Measurements from ENCODE around the gene ZNF726. TPM values are rescaled to one million over a fixed set of nuclear protein-coding genes. Genes with fewer than 3 reads are reported as not detected.
"Not testable (repeated sequence)": the region's sequence is repeated elsewhere in the genome, so short reads cannot be mapped to it uniquely, and the experiment has no call there.

The ZNF726 gene
- total and polyA plus RNA-seq, 2 experiments from 2014 or later: 1.1 to 4.8 TPM

DNA sequence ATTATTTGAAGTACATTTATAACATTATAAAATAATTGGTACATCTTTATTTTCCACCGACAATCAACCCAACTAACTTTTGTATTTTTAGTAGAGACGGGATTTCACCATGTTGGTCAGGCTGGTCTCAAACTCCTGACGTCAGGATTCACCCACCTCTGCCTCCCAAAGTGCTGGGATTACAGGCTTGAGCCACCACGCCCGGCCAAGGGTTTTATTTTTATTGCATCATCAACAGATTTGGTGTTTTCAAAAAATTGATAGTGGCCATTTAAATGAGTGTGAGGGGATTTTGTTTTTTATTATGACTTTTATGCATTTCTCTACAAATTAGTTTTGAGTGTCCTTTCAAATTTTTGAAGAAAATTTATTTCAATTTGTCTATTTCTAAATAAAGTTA is 10.6 kb downstream of the ZNF726 start:
- Histone ChIP-seq H3K4me1 (ENCODE audit: insufficient read depth) (no peaks in the 10 kb centered on the region), H3K79me2 (ENCODE audit: insufficient read depth) (no peaks in the 10 kb centered on the region), H3K9me3 (ENCODE audit: low read depth) (no peaks in the 10 kb centered on the region), H3K27me3 (replicated peaks; ENCODE audit: insufficient read depth) (no peaks in the 10 kb centered on the region), H3K9ac (no peak overlapping the region), H2AFZ (no peak overlapping the region), H3K9me2 (ENCODE audit: insufficient read depth) (no peaks in the 10 kb centered on the region), H3K4me3 (no peak overlapping the region), H3K36me3 (ENCODE audit: low read depth) (0 out of 2 replicates have a peak, but pooled peaks cover 5% of the 10 kb centered on the region), H4K20me1 (ENCODE audit: insufficient read depth) (no peaks in the 10 kb centered on the region), H3K27ac (no peak overlapping the region), H3K4me2 (ENCODE audit: unreplicated experiment) (no peak overlapping the region), H3F3A (ENCODE audit: insufficient read depth) (no peaks in the 10 kb centered on the region)
- in situ Hi-C loops (cut with MboI): no loop called here
- TF ChIP-seq EZH2phosphoT487 (IDR thresholded peaks at IDR 0.05; ENCODE audit: insufficient read depth, low read depth): no peak
- TF ChIP-seq EZH2 (IDR thresholded peaks at IDR 0.05; ENCODE audit: insufficient read depth, poor library complexity, severe bottlenecking): no peak
- DNase-seq: no peak
- 98 to 100% methylated on average over 5 of the region's 5 CpGs for WGBS, 2 experiments (ENCODE audit: low coverage in 1 of 2, low lambda C conversion rate in 2 of 2, missing lambda C conversion rate in 2 of 2)

DNA sequence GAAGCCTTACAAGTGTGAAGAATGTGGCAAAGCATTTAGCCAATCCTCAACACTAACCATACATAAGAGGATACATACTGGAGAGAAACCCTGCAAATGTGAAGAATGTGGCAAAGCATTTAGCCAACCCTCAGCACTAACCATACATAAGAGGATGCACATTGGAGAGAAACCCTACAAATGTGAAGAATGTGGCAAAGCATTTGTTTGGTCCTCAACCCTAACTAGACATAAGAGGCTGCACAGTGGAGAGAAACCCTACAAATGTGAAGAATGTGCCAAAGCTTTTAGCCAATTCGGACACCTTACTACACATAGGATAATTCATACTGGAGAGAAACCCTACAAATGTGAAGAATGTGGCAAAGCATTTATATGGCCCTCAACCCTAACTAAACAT is 18.2 kb downstream of the ZNF726 start:
- Histone ChIP-seq H3K27me3 (replicated peaks; ENCODE audit: insufficient read depth) (no peaks in the 10 kb centered on the region), H3K9me2 (ENCODE audit: insufficient read depth) (no peaks in the 10 kb centered on the region), H3K36me3 (ENCODE audit: low read depth) (no peaks in the 10 kb centered on the region), H3K27ac (no peak overlapping the region), H3K9me3 (ENCODE audit: low read depth) (peaks cover 7% of the 10 kb centered on the region), H3K4me2 (ENCODE audit: unreplicated experiment) (no peak overlapping the region), H3K9ac (no peak overlapping the region), H4K20me1 (ENCODE audit: insufficient read depth) (no peaks in the 10 kb centered on the region), H3K79me2 (ENCODE audit: insufficient read depth) (no peaks in the 10 kb centered on the region), H3F3A (ENCODE audit: insufficient read depth) (no peaks in the 10 kb centered on the region), H2AFZ (no peak overlapping the region), H3K4me3 (no peak overlapping the region), H3K4me1 (ENCODE audit: insufficient read depth) (no peaks in the 10 kb centered on the region)
- WGBS, 2 experiments (ENCODE audit: low coverage in 1 of 2, low lambda C conversion rate in 2 of 2, missing lambda C conversion rate in 2 of 2): 93 to 94% methylated on average over 1 of the region's 1 CpG
- DNase-seq: no peak
- no peak for TF ChIP-seq EZH2phosphoT487 (IDR thresholded peaks at IDR 0.05; ENCODE audit: insufficient read depth, low read depth)
- no peak for TF ChIP-seq EZH2 (IDR thresholded peaks at IDR 0.05; ENCODE audit: insufficient read depth, poor library complexity, severe bottlenecking)
- in situ Hi-C loops (cut with MboI): no loop called here

DNA sequence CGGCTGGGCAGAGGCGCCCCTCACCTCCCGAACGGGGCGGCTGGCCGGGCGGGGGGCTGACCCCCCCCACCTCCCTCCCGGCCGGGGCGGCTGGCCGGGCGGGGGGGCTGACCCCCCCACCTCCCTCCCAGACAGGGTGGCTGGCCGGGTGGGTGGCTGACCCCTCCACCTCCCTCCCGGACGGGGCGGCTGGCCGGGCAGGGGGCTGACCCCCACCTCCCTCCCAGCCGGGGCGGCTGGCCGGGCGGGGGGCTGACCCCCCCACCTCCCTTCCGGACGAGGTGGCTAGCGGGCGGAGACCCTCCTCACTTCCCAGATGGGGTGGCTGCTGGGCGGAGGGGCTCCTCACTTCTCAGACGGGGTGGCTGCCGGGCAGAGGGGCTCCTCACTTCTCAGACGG is 22.3 kb downstream of the ZNF726 start:
- H3K27me3 ChIP-seq (replicated peaks; ENCODE audit: insufficient read depth); H3K4me1 ChIP-seq (ENCODE audit: insufficient read depth); H3K9ac ChIP-seq; DNase-seq; H3K9me2 ChIP-seq (ENCODE audit: insufficient read depth); H3K4me2 ChIP-seq (ENCODE audit: unreplicated experiment); H3K36me3 ChIP-seq (ENCODE audit: low read depth); H3K9me3 ChIP-seq (ENCODE audit: low read depth); H3K4me3 ChIP-seq; H3K27ac ChIP-seq; in situ Hi-C loops (cut with MboI); H4K20me1 ChIP-seq (ENCODE audit: insufficient read depth); H3K79me2 ChIP-seq (ENCODE audit: insufficient read depth); H3F3A ChIP-seq (ENCODE audit: insufficient read depth); H2AFZ ChIP-seq: not testable (repeated sequence)
- WGBS, 2 experiments (ENCODE audit: low coverage in 1 of 2, low lambda C conversion rate in 2 of 2, missing lambda C conversion rate in 2 of 2): 96 to 100% methylated on average over 4 to 19 of the region's 29 CpGs

DNA sequence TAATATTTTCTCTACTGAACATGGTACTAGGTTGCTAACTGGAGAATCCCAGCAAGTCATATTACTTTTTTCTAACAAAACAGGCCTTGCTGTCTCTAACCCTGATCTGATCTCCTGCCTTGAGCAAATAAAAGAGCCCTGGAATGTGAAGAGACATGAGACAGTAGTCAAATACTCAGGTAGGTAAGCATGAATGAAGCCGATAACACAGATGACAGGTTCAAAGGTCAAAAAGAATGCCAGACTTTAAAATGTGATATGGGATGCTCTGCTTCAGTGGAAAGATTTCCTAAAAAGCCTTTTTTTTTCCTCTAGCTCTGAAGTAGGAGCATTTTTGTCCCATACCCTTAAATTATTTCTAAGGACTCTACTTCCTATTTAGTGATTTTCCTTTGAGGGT is 28.7 kb downstream of the ZNF726 start:
- Histone ChIP-seq H4K20me1 (ENCODE audit: insufficient read depth) (no peaks in the 10 kb centered on the region), H2AFZ (no peak overlapping the region), H3K9me2 (ENCODE audit: insufficient read depth) (no peaks in the 10 kb centered on the region), H3K4me2 (ENCODE audit: unreplicated experiment) (no peak overlapping the region), H3K27ac (no peak overlapping the region), H3F3A (ENCODE audit: insufficient read depth) (no peaks in the 10 kb centered on the region), H3K36me3 (ENCODE audit: low read depth) (no peaks in the 10 kb centered on the region), H3K4me3 (no peak overlapping the region), H3K27me3 (replicated peaks; ENCODE audit: insufficient read depth) (no peaks in the 10 kb centered on the region), H3K4me1 (ENCODE audit: insufficient read depth) (no peaks in the 10 kb centered on the region), H3K9ac (no peak overlapping the region), H3K79me2 (ENCODE audit: insufficient read depth) (no peaks in the 10 kb centered on the region), H3K9me3 (ENCODE audit: low read depth) (no peaks in the 10 kb centered on the region)
- DNase-seq: no peak
- in situ Hi-C loops (cut with MboI): no loop called here
- TF ChIP-seq EZH2 (IDR thresholded peaks at IDR 0.05; ENCODE audit: insufficient read depth, poor library complexity, severe bottlenecking) (no peak), EZH2phosphoT487 (IDR thresholded peaks at IDR 0.05; ENCODE audit: insufficient read depth, low read depth) (no peak)
- WGBS, 2 experiments (ENCODE audit: low coverage in 1 of 2, low lambda C conversion rate in 2 of 2, missing lambda C conversion rate in 2 of 2): 88 to 93% methylated on average over 1 of the region's 1 CpG

DNA sequence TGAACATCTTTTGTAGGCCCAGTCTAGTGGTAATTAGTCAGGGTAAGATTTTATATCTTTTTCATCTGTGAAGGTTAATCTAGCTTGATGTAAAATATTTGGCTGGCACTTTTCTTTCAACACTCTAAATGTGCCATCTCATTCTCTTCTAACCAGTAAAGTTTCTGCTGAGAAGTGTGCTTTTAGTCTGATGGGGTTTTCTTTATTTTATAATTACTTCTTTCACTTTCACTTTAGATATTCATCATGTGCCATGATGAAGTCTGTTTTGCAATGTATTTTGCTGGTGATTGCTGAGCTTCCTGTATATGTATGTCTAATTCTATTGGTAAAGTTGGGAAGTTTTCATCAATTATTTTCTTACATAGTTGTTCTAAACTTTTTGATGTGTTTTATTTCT is 31.9 kb downstream of the ZNF726 start:
- in situ Hi-C loops (cut with MboI): no loop called here
- H3F3A ChIP-seq (ENCODE audit: insufficient read depth): no peaks in the 10 kb centered on the region

More for the DNA sequence above, 31.9 kb downstream of the ZNF726 start:
- Histone ChIP-seq H3K4me3 (no peak overlapping the region), H3K9me2 (ENCODE audit: insufficient read depth) (no peaks in the 10 kb centered on the region), H3K27ac (no peak overlapping the region), H3K4me2 (ENCODE audit: unreplicated experiment) (no peak overlapping the region), H3K9ac (no peak overlapping the region), H3K36me3 (ENCODE audit: low read depth) (no peaks in the 10 kb centered on the region), H3K79me2 (ENCODE audit: insufficient read depth) (no peaks in the 10 kb centered on the region), H3K4me1 (ENCODE audit: insufficient read depth) (no peaks in the 10 kb centered on the region), H4K20me1 (ENCODE audit: insufficient read depth) (no peaks in the 10 kb centered on the region), H2AFZ (no peak overlapping the region), H3K27me3 (replicated peaks; ENCODE audit: insufficient read depth) (no peaks in the 10 kb centered on the region), H3K9me3 (ENCODE audit: low read depth) (no peaks in the 10 kb centered on the region)
- TF ChIP-seq EZH2 (IDR thresholded peaks at IDR 0.05; ENCODE audit: insufficient read depth, poor library complexity, severe bottlenecking) (no peak), EZH2phosphoT487 (IDR thresholded peaks at IDR 0.05; ENCODE audit: insufficient read depth, low read depth) (no peak)
- DNase-seq: no peak
